ENCODE data around the gene GHDC. TPM values are rescaled to one million over a fixed set of nuclear protein-coding genes. Genes with fewer than 3 reads are reported as not detected.

GHDC gene
- total and polyA plus RNA-seq, 2 of the 13 experiments (the other 11 are each of a cell fraction or from before 2014, with no cell fraction given), result 15.4 to 22.5 TPM

DNA sequence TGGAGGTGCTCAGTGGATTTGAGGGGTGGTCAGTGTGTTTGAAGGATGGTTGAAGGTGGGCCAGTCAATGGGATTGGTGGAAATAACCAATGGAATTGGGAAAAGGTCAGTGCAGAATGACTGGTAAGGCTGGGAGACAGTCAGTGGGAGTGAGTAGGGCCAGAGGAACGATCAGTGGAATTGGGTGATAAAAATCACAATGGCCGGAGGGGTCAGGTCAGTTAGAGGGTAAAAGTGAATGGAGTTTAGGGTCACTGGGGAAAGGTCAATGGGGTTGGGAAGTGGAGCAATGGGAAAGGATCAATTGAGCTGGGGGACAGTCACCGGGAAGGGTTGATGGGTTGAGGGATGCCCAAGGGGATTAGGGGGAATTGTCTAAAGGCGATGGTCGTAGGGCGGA, 28.5 kb downstream of the GHDC start:
- no peaks in the 10 kb centered on the region for H3K79me2 ChIP-seq (ENCODE audit: insufficient read depth, low read length)
- intact Hi-C loops (cut with micrococcal nuclease; ENCODE audit: unreplicated experiment), result no loop called here
- H4K20me1 ChIP-seq (ENCODE audit: insufficient read depth, low read length), result no peaks in the 10 kb centered on the region
- FAIRE-seq, result no peak
- DNase-seq (ENCODE audit: low spot score), result no peak
- WGBS (ENCODE audit: low lambda C conversion rate), result 54% methylated on average over 6 of the region's 6 CpGs
- TF ChIP-seq, protein P1, sequence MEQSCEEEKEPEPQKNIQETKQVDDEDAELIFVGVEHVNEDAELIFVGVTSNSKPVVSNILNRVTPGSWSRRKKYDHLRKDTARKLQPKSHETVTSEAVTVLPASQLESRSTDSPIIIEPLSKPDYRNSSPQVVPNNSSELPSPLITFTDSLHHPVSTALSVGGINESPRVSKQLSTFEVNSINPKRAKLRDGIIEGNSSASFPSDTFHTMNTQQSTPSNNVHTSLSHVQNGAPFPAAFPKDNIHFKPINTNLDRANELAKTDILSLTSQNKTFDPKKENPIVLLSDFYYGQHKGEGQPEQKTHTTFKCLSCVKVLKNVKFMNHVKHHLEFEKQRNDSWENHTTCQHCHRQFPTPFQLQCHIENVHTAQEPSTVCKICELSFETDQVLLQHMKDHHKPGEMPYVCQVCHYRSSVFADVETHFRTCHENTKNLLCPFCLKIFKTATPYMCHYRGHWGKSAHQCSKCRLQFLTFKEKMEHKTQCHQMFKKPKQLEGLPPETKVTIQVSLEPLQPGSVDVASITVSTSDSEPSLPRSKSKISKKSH (CRISPR knock-in tag; IDR thresholded peaks at IDR 0.05; ENCODE audit: borderline replicate concordance), result no peak
- no peak for TF ChIP-seq KMT2B (CRISPR knock-in tag; IDR thresholded peaks at IDR 0.05)
- H3K9me3 ChIP-seq (ENCODE audit: low read length), result no peaks in the 10 kb centered on the region
- no peak overlapping the region for H2AFZ ChIP-seq (ENCODE audit: low read length)
- no peak overlapping the region for H3K4me3 ChIP-seq (replicated peaks in 1 of 3; ENCODE audit: insufficient read depth in 1 of 3, low read depth in 2 of 3, low read length in 3 of 3)
- ChIA-PET CTCF (ENCODE audit: low intra/inter-chr PET ratio, low total read pairs) (no interaction called here), POLR2A (no interaction called here)
- H3K4me1 ChIP-seq (ENCODE audit: insufficient read depth, low read length), result peaks cover 39% of the 10 kb centered on the region
- no peak for ATAC-seq
- peaks cover 2 to 21% of the 10 kb centered on the region in 2 experiments; a peak in 4 of 5 replicates for H3K27me3 ChIP-seq (ENCODE audit: control insufficient read depth in 1 of 2, insufficient read depth in 2 of 2, low read length in 2 of 2)
- H3K27ac ChIP-seq (ENCODE audit: extremely low read length, insufficient read depth, low read length), result no peak overlapping the region
- H3K4me2 ChIP-seq (ENCODE audit: low read depth, low read length), result no peak overlapping the region
- in situ Hi-C loops (cut with HindIII; ENCODE audit: extremely low pct_ligation_motif_present, low pct_unique_long_range_greater_than_20kb), result no loop called here
- no TSS peak for BruUV-seq (replicated peaks)
- no peak overlapping the region for H3K9ac ChIP-seq (ENCODE audit: insufficient read depth, low read depth, low read length)
- H3K36me3 ChIP-seq (replicated peaks in 1 of 2; ENCODE audit: control insufficient read depth in 1 of 2, insufficient read depth in 2 of 2, low read length in 2 of 2), result no peaks in the 10 kb centered on the region

DNA sequence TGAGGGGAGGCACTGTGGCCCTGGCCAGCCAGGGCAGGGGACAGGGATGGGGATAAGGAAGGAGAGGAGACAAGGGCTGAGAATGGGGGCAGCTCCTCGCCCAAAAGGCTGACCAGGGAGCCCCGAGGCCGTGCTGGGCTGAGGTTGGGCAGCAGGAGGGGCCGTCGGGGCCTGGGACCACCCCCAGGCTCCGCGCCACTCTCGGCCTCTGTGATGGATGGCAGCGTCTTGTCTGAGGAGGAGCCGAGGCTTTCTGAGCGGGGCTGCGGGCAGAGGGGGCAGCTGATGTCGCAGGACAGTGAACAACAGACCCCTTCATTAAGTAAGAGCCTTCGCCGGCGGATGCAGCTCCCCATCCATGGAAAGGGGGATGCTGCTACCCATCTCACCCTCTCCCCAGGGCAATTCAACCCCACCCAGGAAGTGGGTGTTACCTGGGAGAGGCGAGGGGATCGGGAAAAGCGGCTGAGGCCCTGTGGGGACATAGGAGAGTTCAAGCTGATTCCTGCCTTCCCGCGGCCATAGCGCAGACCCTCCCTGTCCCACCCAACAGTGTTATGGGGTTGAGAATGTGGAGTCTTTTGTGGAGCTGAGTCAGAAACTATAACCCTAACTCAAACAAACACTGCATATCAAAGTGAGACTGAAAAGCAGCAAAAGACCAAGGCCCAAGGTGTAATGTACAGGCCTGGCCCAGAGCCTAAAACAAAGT, 30.4 kb downstream of the GHDC start:
- Histone ChIP-seq H3K79me2 (ENCODE audit: insufficient read depth, low read length) (no peaks in the 10 kb centered on the region), H3K4me3 (replicated peaks in 1 of 3; ENCODE audit: insufficient read depth in 1 of 3, low read depth in 2 of 3, low read length in 3 of 3) (peak overlapping the region in 1 of 3 experiments; percentile 41; a peak in 1 of 6 replicates), H2AFZ (ENCODE audit: low read length) (no peak overlapping the region), H3K9ac (ENCODE audit: insufficient read depth, low read depth, low read length) (no peak overlapping the region), H3K27me3 (ENCODE audit: control insufficient read depth in 1 of 2, insufficient read depth in 2 of 2, low read length in 2 of 2) (peaks cover 2 to 9% of the 10 kb centered on the region in 2 experiments; a peak in 2 of 5 replicates), H3K36me3 (replicated peaks in 1 of 2; ENCODE audit: control insufficient read depth in 1 of 2, insufficient read depth in 2 of 2, low read length in 2 of 2) (no peaks in the 10 kb centered on the region), H3K9me3 (ENCODE audit: low read length) (no peaks in the 10 kb centered on the region), H3K27ac (ENCODE audit: extremely low read length, insufficient read depth, low read length) (no peak overlapping the region), H3K4me2 (ENCODE audit: low read depth, low read length) (peak overlapping the region; percentile 41), H3K4me1 (ENCODE audit: insufficient read depth, low read length) (peaks cover 54% of the 10 kb centered on the region), H4K20me1 (ENCODE audit: insufficient read depth, low read length) (no peaks in the 10 kb centered on the region)
- DNase-seq (ENCODE audit: low spot score), result no peak
- WGBS (ENCODE audit: low lambda C conversion rate), result 32% methylated on average over 17 of the region's 22 CpGs
- in situ Hi-C loops (cut with HindIII; ENCODE audit: extremely low pct_ligation_motif_present, low pct_unique_long_range_greater_than_20kb), result no loop called here
- no peak for FAIRE-seq
- POLR2A ChIA-PET, result interaction anchor here (2.2 kb wide), 1 partner anchor 10 kb away, joined by 8 read pairs; no protein-coding TSS in a partner anchor
- peak; percentile 7; the same call in 2 of the 3 replicates for ATAC-seq
- BruUV-seq (replicated peaks), result no TSS peak
- intact Hi-C loops (cut with micrococcal nuclease; ENCODE audit: unreplicated experiment), result no loop called here
- CTCF ChIA-PET (ENCODE audit: low intra/inter-chr PET ratio, low total read pairs), result no interaction called here
- no peak for TF ChIP-seq ZNF724P (CRISPR knock-in tag; IDR thresholded peaks at IDR 0.05; ENCODE audit: borderline replicate concordance)
- TF ChIP-seq, protein P2, sequence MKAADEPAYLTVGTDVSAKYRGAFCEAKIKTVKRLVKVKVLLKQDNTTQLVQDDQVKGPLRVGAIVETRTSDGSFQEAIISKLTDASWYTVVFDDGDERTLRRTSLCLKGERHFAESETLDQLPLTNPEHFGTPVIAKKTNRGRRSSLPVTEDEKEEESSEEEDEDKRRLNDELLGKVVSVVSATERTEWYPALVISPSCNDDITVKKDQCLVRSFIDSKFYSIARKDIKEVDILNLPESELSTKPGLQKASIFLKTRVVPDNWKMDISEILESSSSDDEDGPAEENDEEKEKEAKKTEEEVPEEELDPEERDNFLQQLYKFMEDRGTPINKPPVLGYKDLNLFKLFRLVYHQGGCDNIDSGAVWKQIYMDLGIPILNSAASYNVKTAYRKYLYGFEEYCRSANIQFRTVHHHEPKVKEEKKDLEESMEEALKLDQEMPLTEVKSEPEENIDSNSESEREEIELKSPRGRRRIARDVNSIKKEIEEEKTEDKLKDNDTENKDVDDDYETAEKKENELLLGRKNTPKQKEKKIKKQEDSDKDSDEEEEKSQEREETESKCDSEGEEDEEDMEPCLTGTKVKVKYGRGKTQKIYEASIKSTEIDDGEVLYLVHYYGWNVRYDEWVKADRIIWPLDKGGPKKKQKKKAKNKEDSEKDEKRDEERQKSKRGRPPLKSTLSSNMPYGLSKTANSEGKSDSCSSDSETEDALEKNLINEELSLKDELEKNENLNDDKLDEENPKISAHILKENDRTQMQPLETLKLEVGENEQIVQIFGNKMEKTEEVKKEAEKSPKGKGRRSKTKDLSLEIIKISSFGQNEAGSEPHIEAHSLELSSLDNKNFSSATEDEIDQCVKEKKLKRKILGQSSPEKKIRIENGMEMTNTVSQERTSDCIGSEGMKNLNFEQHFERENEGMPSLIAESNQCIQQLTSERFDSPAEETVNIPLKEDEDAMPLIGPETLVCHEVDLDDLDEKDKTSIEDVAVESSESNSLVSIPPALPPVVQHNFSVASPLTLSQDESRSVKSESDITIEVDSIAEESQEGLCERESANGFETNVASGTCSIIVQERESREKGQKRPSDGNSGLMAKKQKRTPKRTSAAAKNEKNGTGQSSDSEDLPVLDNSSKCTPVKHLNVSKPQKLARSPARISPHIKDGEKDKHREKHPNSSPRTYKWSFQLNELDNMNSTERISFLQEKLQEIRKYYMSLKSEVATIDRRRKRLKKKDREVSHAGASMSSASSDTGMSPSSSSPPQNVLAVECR (CRISPR knock-in tag; IDR thresholded peaks at IDR 0.05; ENCODE audit: borderline replicate concordance), result 0 out of 2 replicates have a peak, but pooled peaks have one; percentile 9
- 0 out of 2 replicates have a peak, but pooled peaks have one; percentile 29 for TF ChIP-seq PCBP1 (IDR thresholded peaks at IDR 0.05; ENCODE audit: borderline replicate concordance, low read depth, low read length)
- no peak for TF ChIP-seq TBL1XR1 (IDR thresholded peaks at IDR 0.05; ENCODE audit: borderline replicate concordance, low read length, partially characterized antibody)
- 0 out of 2 replicates have a peak, but pooled peaks have one; percentile 17 for TF ChIP-seq ZFX (CRISPR knock-in tag; IDR thresholded peaks at IDR 0.05; ENCODE audit: low read depth)
- no peak for TF ChIP-seq RBFOX2 (IDR thresholded peaks at IDR 0.05; ENCODE audit: low read depth, low read length)
- TF ChIP-seq SAP130 (CRISPR knock-in tag; IDR thresholded peaks at IDR 0.05; ENCODE audit: low read depth), result no peak
- no peak for TF ChIP-seq ZBTB8A (CRISPR knock-in tag; IDR thresholded peaks at IDR 0.05; ENCODE audit: borderline replicate concordance, low read depth)
- no peak for TF ChIP-seq RARG (CRISPR knock-in tag; IDR thresholded peaks at IDR 0.05; ENCODE audit: low read depth)
